Stimulated activated naive B cell treated with anti-CD40 and anti-IgM and Interleukin-4, amounts not matched to agents 10 μg/mL and 1 μg/mL and 100 μg/mL, for 72 hours (primary cell): ENCODE measurements around the gene TMEM163.
"Not testable (repeated sequence)": the region's sequence is repeated elsewhere in the genome, so short reads cannot be mapped to it uniquely, and the experiment has no call there.

Source experiments
- ATAC-seq, 2 donors: fragments of 150-1000 bp; cut with Tn5 transposase; replicated peaks; 2 replicates each; pipeline ENCODE4 v1.10.0; 2021; ENCODE audit warnings: moderate library complexity in 1 of 2
- DNase-seq: peaks from one replicate; pipeline ENCODE4 v3.0.0; 2021
- H3K27ac Mint-ChIP-seq: one replicate; pipeline ENCODE4 v1.8.0; 2022; ENCODE audit warnings: mild to moderate bottlenecking, mixed read lengths
- H3K27me3 Mint-ChIP-seq, 2 donors: one replicate each; pipeline ENCODE4 v1.8.0; 2022; ENCODE audit warnings: mixed read lengths in 2 of 2
- H3K36me3 Mint-ChIP-seq, 2 donors: one replicate each; pipeline ENCODE4 v1.8.0; 2022; ENCODE audit warnings: mixed read lengths in 2 of 2, mild to moderate bottlenecking in 1 of 2
- H3K4me1 Mint-ChIP-seq, 2 donors: one replicate each; pipeline ENCODE4 v1.8.0; 2022; ENCODE audit warnings: mixed read lengths in 2 of 2, mild to moderate bottlenecking in 1 of 2
- H3K4me3 Mint-ChIP-seq, 2 donors: one replicate each; pipeline ENCODE4 v1.8.0; 2022; ENCODE audit warnings: mild to moderate bottlenecking in 2 of 2, mixed read lengths in 2 of 2, moderate library complexity in 1 of 2
- H3K9me3 Mint-ChIP-seq, 2 donors: one replicate each; pipeline ENCODE4 v1.8.0; 2022; ENCODE audit warnings: mixed read lengths in 2 of 2, mild to moderate bottlenecking in 1 of 2

TMEM163 gene

GRCh38 chr2:134738141-134738870, 19.5 kb upstream of the TMEM163 start:
- Mint-ChIP-seq H3K4me3 (no peak overlapping the region), H3K27me3 (no peaks in the 10 kb centered on the region), H3K36me3 (peaks cover 0 to 4% of the 10 kb centered on the region in 2 donors), H3K9me3 (peaks cover 0 to under 1% of the 10 kb centered on the region in 2 donors), H3K27ac (no peak overlapping the region), H3K4me1 (peaks cover 46 to 72% of the 10 kb centered on the region in 2 donors)
- no peak for ATAC-seq
- no peak for DNase-seq

- H3K27me3 Mint-ChIP-seq, result no peaks in the 10 kb centered on the region
- ATAC-seq, result no peak
- peaks cover 0 to 4% of the 10 kb centered on the region in 2 donors for H3K36me3 Mint-ChIP-seq
- peaks cover 46 to 72% of the 10 kb centered on the region in 2 donors for H3K4me1 Mint-ChIP-seq
- peaks cover 0 to 4% of the 10 kb centered on the region in 2 donors for H3K9me3 Mint-ChIP-seq
- DNase-seq, result no peak
- peak overlapping the region in 1 of 2 donors; percentile 44 for H3K4me3 Mint-ChIP-seq
- H3K27ac Mint-ChIP-seq, result no peak overlapping the region
These were observed 18.9 kb upstream of the TMEM163 start for GRCh38 chr2:134737671-134738070.

- no peak overlapping the region for H3K4me3 Mint-ChIP-seq
- peaks cover 0 to 4% of the 10 kb centered on the region in 2 donors for H3K36me3 Mint-ChIP-seq
- H3K27ac Mint-ChIP-seq, result no peak overlapping the region
- ATAC-seq (no peak), DNase-seq (no peak)
- no peaks in the 10 kb centered on the region for H3K27me3 Mint-ChIP-seq
- peaks cover 0 to 4% of the 10 kb centered on the region in 2 donors for H3K9me3 Mint-ChIP-seq
- H3K4me1 Mint-ChIP-seq, result peaks cover 46 to 71% of the 10 kb centered on the region in 2 donors
These were observed 17.5 kb upstream of the TMEM163 start for GRCh38 chr2:134736167-134736880.

GRCh38 chr2:134728163-134728562, 9.4 kb upstream of the TMEM163 start:
- DNase-seq, result no peak
- H3K4me3 Mint-ChIP-seq, result no peak overlapping the region
- peaks cover 0 to 2% of the 10 kb centered on the region in 2 donors for H3K9me3 Mint-ChIP-seq
- no peaks in the 10 kb centered on the region for H3K4me1 Mint-ChIP-seq
- H3K27ac Mint-ChIP-seq, result no peak overlapping the region
- H3K36me3 Mint-ChIP-seq, result no peaks in the 10 kb centered on the region
- no peak for ATAC-seq
- peaks cover 0 to 12% of the 10 kb centered on the region in 2 donors for H3K27me3 Mint-ChIP-seq

- no peaks in the 10 kb centered on the region for H3K4me1 Mint-ChIP-seq
- peaks cover 4 to 12% of the 10 kb centered on the region in 2 donors for H3K27me3 Mint-ChIP-seq
- no peaks in the 10 kb centered on the region for H3K9me3 Mint-ChIP-seq
- no peaks in the 10 kb centered on the region for H3K36me3 Mint-ChIP-seq
- ATAC-seq, result no peak
- no peak for DNase-seq
- H3K27ac Mint-ChIP-seq, result no peak overlapping the region
- H3K4me3 Mint-ChIP-seq, result no peak overlapping the region
These were observed 8.6 kb upstream of the TMEM163 start for GRCh38 chr2:134727385-134727784.

- Mint-ChIP-seq H3K4me1 (no peaks in the 10 kb centered on the region), H3K27me3 (peaks cover 11 to 15% of the 10 kb centered on the region in 2 donors), H3K27ac (no peak overlapping the region), H3K4me3 (no peak overlapping the region), H3K36me3 (no peaks in the 10 kb centered on the region), H3K9me3 (no peaks in the 10 kb centered on the region)
- DNase-seq, result no peak
- no peak for ATAC-seq
These were observed 7.8 kb upstream of the TMEM163 start for GRCh38 chr2:134726645-134727044.

- ATAC-seq (no peak), DNase-seq (no peak)
- Mint-ChIP-seq H3K4me3 (no peak overlapping the region), H3K27ac (no peak overlapping the region), H3K4me1 (no peaks in the 10 kb centered on the region), H3K27me3 (peaks cover 17 to 23% of the 10 kb centered on the region in 2 donors), H3K36me3 (no peaks in the 10 kb centered on the region), H3K9me3 (no peaks in the 10 kb centered on the region)
These were observed 7.1 kb upstream of the TMEM163 start for GRCh38 chr2:134725876-134726275.

GRCh38 chr2:134724341-134724740, 5.5 kb upstream of the TMEM163 start:
- Mint-ChIP-seq H3K27ac (no peak overlapping the region), H3K9me3 (no peaks in the 10 kb centered on the region), H3K27me3 (peaks cover 33 to 38% of the 10 kb centered on the region in 2 donors), H3K36me3 (no peaks in the 10 kb centered on the region), H3K4me1 (peaks cover 3 to 6% of the 10 kb centered on the region in 2 donors), H3K4me3 (no peak overlapping the region)
- ATAC-seq (no peak), DNase-seq (no peak)

GRCh38 chr2:134723742-134724141, 4.9 kb upstream of the TMEM163 start:
- DNase-seq, H3K27ac Mint-ChIP-seq, H3K36me3 Mint-ChIP-seq, H3K9me3 Mint-ChIP-seq, ATAC-seq, H3K4me3 Mint-ChIP-seq, H3K4me1 Mint-ChIP-seq: not testable (repeated sequence)
- H3K27me3 Mint-ChIP-seq, result peaks cover 33 to 39% of the 10 kb centered on the region in 2 donors

GRCh38 chr2:134722728-134723127, 3.9 kb upstream of the TMEM163 start:
- H3K36me3 Mint-ChIP-seq, result peaks cover 0 to 1% of the 10 kb centered on the region in 2 donors
- peaks cover 34 to 43% of the 10 kb centered on the region in 2 donors for H3K27me3 Mint-ChIP-seq
- no peak overlapping the region for H3K4me3 Mint-ChIP-seq
- H3K9me3 Mint-ChIP-seq, result no peaks in the 10 kb centered on the region
- DNase-seq, result no peak
- no peak for ATAC-seq
- H3K4me1 Mint-ChIP-seq, result peaks cover 4 to 13% of the 10 kb centered on the region in 2 donors
- H3K27ac Mint-ChIP-seq, result no peak overlapping the region

- peaks cover 46 to 52% of the 10 kb centered on the region in 2 donors for H3K27me3 Mint-ChIP-seq
- ATAC-seq (no peak), DNase-seq (no peak)
- peaks cover 8 to 18% of the 10 kb centered on the region in 2 donors for H3K4me1 Mint-ChIP-seq
- no peak overlapping the region for H3K4me3 Mint-ChIP-seq
- no peak overlapping the region for H3K27ac Mint-ChIP-seq
- peaks cover 0 to 1% of the 10 kb centered on the region in 2 donors for H3K36me3 Mint-ChIP-seq
- H3K9me3 Mint-ChIP-seq, result no peaks in the 10 kb centered on the region
These were observed 2.8 kb upstream of the TMEM163 start for GRCh38 chr2:134721596-134721995.

- Mint-ChIP-seq H3K4me3 (peak overlapping the region; percentile 84 to 86), H3K9me3 (no peaks in the 10 kb centered on the region), H3K36me3 (peaks cover 0 to 1% of the 10 kb centered on the region in 2 donors), H3K27me3 (peaks cover 61 to 64% of the 10 kb centered on the region in 2 donors), H3K4me1 (peaks cover 28 to 37% of the 10 kb centered on the region in 2 donors), H3K27ac (peak overlapping the region; percentile 69)
- no peak for DNase-seq
- ATAC-seq, result peak; percentile 32 to 35
These were observed 580 bp downstream of the TMEM163 start for GRCh38 chr2:134718023-134718816.

- no peaks in the 10 kb centered on the region for H3K9me3 Mint-ChIP-seq
- H3K27ac Mint-ChIP-seq, result no peak overlapping the region
- peak overlapping the region; percentile 76 to 86 for H3K4me3 Mint-ChIP-seq
- peaks cover 0 to 1% of the 10 kb centered on the region in 2 donors for H3K36me3 Mint-ChIP-seq
- no peak for ATAC-seq
- peaks cover 32 to 44% of the 10 kb centered on the region in 2 donors for H3K4me1 Mint-ChIP-seq
- no peak for DNase-seq
- H3K27me3 Mint-ChIP-seq, result peaks cover 60 to 69% of the 10 kb centered on the region in 2 donors
These were observed 1.3 kb downstream of the TMEM163 start for GRCh38 chr2:134717286-134718022.
